Fibroblast of pulmonary artery (primary cell): ENCODE measurements around the gene GCSH.

Experiments
- DNase-seq: peaks from one replicate; pipeline ENCODE4 v3.0.0-alpha.2; 2010; ENCODE audit warnings: low read depth
- H3K4me3 ChIP-seq: replicated peaks from 2 replicates; pipeline ENCODE4 v1.5.1; 2011; ENCODE audit warnings: low read depth, mild to moderate bottlenecking, control low read depth, low read length, moderate library complexity
- CTCF ChIP-seq: IDR thresholded peaks from 2 replicates; pipeline ENCODE4 v1.5.1; 2011; ENCODE audit warnings: mild to moderate bottlenecking, control low read depth, low read length, inconsistent platforms; ENCODE audit errors: missing control alignments

GCSH gene

GRCh38 chr16:81136390-81137335 lies 40.5 kb upstream of the GCSH start:
- peak; percentile 15 for DNase-seq
- H3K4me3 ChIP-seq, result no peak overlapping the region
- TF ChIP-seq CTCF, result no peak

DNA sequence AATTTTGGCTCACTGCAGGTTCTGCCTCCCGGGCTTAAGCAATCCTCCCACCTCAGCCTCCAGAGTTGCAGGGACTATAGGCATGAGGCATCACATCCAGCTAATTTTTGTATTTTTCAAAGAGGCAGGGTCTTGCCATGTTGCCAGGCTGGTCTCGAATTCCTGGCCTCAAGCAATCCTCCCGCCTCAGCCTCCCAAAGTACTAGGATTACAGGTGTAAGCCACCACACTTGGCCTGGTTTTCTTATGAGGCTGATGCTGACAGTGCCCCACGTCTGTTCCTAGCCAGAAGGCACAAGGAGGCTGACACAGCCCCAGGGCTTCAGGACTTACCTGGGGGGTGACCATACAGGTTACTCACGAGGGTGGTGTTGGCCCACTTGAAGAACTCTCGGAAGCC lies 33.9 kb upstream of the GCSH start:
- no peak for TF ChIP-seq CTCF
- H3K4me3 ChIP-seq, result no peak overlapping the region
- no peak for DNase-seq

GRCh38 chr16:81128726-81129524 lies 32.7 kb upstream of the GCSH start:
- DNase-seq, result no peak
- no peak overlapping the region for H3K4me3 ChIP-seq
- no peak for TF ChIP-seq CTCF

DNA sequence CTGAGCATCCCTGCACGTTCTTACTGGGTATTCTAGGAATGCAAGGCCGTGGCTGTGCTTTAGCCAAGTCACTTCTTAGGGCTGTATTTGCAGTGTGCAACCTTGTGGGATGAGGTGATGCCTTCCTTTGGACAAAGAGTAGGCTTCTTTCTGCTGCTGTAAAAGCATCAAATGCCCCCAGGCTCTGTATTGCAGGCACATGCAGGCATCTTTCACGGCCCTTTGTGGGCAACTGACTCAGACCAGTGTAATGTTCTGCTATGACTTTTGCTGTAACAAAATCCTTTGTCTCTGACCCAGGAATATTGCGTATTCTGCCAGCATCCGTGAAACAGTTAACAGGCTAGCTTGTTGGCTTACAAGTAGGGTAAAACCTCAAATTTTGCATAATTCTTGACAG lies 30.9 kb upstream of the GCSH start:
- no peak for TF ChIP-seq CTCF
- DNase-seq, result no peak
- no peak overlapping the region for H3K4me3 ChIP-seq

- no peak overlapping the region for H3K4me3 ChIP-seq
- no peak for DNase-seq
- no peak for TF ChIP-seq CTCF
Measured at GRCh38 chr16:81123092-81123852, 27.1 kb upstream of the GCSH start.

GRCh38 chr16:81121474-81121990 lies 25.3 kb upstream of the GCSH start:
- no peak overlapping the region for H3K4me3 ChIP-seq
- no peak for DNase-seq
- no peak for TF ChIP-seq CTCF
